Osteoblast (primary cell): Measurements from ENCODE around the gene JPT1. TPM values are rescaled to one million over a fixed set of nuclear protein-coding genes. Genes with fewer than 3 reads are reported as not detected.
A peak's percentile ranks its signal among the peaks of the same experiment; 100 is the strongest.

Source experiments
- DNase-seq: peaks from one replicate; pipeline ENCODE4 v3.0.0; 2011; ENCODE audit warnings: low spot score, mixed read lengths; ENCODE audit not compliant: insufficient read length; ENCODE audit errors: missing footprints
- H2AFZ ChIP-seq: 2 replicates; pipeline ENCODE4 v1.6.0; 2011; ENCODE audit warnings: mild to moderate bottlenecking, low read length
- H3K27ac ChIP-seq: 2 replicates; pipeline ENCODE4 v1.5.1; 2011; ENCODE audit warnings: mild to moderate bottlenecking, low read depth, low read length, moderate library complexity
- H3K27me3 ChIP-seq: 2 replicates; pipeline ENCODE4 v1.6.0; 2012; ENCODE audit warnings: mild to moderate bottlenecking, control low read depth, inconsistent platforms, low read length, moderate library complexity; ENCODE audit not compliant: insufficient read depth
- H3K36me3 ChIP-seq: 2 replicates; pipeline ENCODE4 v1.5.1; 2011; ENCODE audit warnings: mild to moderate bottlenecking, low read length, control low read depth, moderate library complexity; ENCODE audit not compliant: insufficient read depth
- H3K4me1 ChIP-seq: 2 replicates; pipeline ENCODE4 v1.5.1; 2011; ENCODE audit warnings: mild to moderate bottlenecking, low read length, control low read depth, moderate library complexity; ENCODE audit not compliant: insufficient read depth
- H3K4me2 ChIP-seq: 2 replicates; pipeline ENCODE4 v1.6.0; 2011; ENCODE audit warnings: mild to moderate bottlenecking, low read length; ENCODE audit not compliant: insufficient read depth
- H3K4me3 ChIP-seq: fragments of 200-600 bp; sonication (generic); 3 replicates; pipeline ENCODE4 v1.5.1; 2012; ENCODE audit warnings: mild to moderate bottlenecking, low read length, inconsistent platforms; ENCODE audit not compliant: insufficient read depth
- H3K79me2 ChIP-seq: 2 replicates; pipeline ENCODE4 v1.6.0; 2012; ENCODE audit warnings: mild to moderate bottlenecking, low read length, control low read depth, inconsistent platforms; ENCODE audit not compliant: insufficient read depth
- H3K9me3 ChIP-seq: 2 replicates; pipeline ENCODE4 v1.5.1; 2011; ENCODE audit warnings: low read depth, low read length, control low read depth
- H4K20me1 ChIP-seq: 2 replicates; pipeline ENCODE4 v1.6.0; 2012; ENCODE audit warnings: mild to moderate bottlenecking, low read length, control low read depth; ENCODE audit not compliant: insufficient read depth
- CTCF ChIP-seq: IDR thresholded peaks from 2 replicates; pipeline ENCODE4 v1.5.1; 2011; ENCODE audit warnings: mild to moderate bottlenecking, low read depth, low read length, moderate library complexity; ENCODE audit errors: extremely low read depth
- total RNA-seq: library from RNA; depleted of rRNA; stranded (reverse); fragments of >200 nt; gene quantifications from 2 replicates; pipeline ENCODE4 v1.2.3, GENCODE V29; 2012

JPT1 gene
- total RNA-seq, 1 donor, result 60.8 TPM

GRCh38 chr17:75155191-75155601 lies 884 bp upstream of the JPT1 start:
- Histone ChIP-seq H3K4me1 (peaks cover 24% of the 10 kb centered on the region), H3K36me3 (no peaks in the 10 kb centered on the region), H4K20me1 (peaks cover 13% of the 10 kb centered on the region), H3K4me2 (peak overlapping the region; percentile 100), H3K79me2 (peaks cover 41% of the 10 kb centered on the region), H3K27ac (no peak overlapping the region), H2AFZ (no peak overlapping the region), H3K4me3 (no peak overlapping the region), H3K9me3 (no peaks in the 10 kb centered on the region), H3K27me3 (no peaks in the 10 kb centered on the region)
- peak; percentile 60 for DNase-seq
- no peak for TF ChIP-seq CTCF

GRCh38 chr17:75153780-75154194 lies 525 bp downstream of the JPT1 start:
- Histone ChIP-seq H3K4me3 (peak overlapping the region; percentile 96), H3K79me2 (peaks cover 53% of the 10 kb centered on the region), H3K9me3 (no peaks in the 10 kb centered on the region), H3K36me3 (peaks cover 3% of the 10 kb centered on the region), H4K20me1 (peaks cover 17% of the 10 kb centered on the region), H3K4me2 (peak overlapping the region; percentile 100), H3K27ac (peak overlapping the region; percentile 76), H3K4me1 (peaks cover 15% of the 10 kb centered on the region), H2AFZ (peak overlapping the region; percentile 62), H3K27me3 (no peaks in the 10 kb centered on the region)
- peak; percentile 88 for DNase-seq
- TF ChIP-seq CTCF, result no peak

DNA sequence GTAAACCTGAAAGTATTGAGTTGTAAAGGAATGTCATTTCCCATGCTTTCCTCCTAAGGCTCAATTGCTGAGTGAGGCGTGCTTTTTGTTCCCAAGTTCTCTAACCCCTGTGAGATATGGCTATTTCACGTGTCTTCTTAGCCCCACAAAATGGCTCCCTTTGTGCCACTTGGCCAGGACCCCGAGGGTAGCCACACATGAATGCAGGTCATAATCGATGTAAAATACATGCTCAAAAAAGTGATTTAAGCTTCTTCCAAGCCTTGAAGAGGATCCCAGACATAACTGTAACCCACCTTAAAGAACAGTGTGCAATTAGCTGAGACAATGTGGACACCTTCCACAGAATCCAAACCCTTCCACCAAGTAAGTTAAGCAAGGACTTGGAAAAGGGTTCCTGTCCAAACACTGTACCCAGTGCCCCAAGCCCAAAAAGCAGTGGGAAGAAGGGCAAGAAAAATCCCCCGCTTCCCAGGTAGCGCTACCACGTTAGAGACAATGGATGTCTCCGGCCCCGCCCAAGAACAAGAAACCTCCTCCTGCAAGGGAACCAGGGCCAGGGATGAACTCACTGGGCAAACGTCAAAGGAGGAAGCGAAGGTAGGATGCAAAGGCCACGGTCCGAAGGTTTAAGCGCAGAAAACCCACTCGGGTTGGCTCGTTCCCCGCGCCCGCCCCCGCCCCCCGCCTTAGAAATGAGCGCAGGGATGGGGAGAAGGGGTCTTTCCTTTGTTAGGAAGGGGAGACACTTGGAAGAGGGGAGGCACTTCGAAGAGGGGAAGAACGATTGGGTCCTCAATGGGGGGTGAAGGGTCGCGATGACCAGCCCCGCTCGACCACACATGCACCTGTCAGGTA lies 1.2 kb downstream of the JPT1 start:
- H3K9me3 ChIP-seq, result no peaks in the 10 kb centered on the region
- peaks cover 17% of the 10 kb centered on the region for H4K20me1 ChIP-seq
- peak overlapping the region; percentile 96 for H3K4me3 ChIP-seq
- no peaks in the 10 kb centered on the region for H3K27me3 ChIP-seq
- peak; percentile 69 for DNase-seq
- H3K79me2 ChIP-seq, result peaks cover 60% of the 10 kb centered on the region
- H3K4me1 ChIP-seq, result peaks cover 15% of the 10 kb centered on the region
- H3K27ac ChIP-seq, result peak overlapping the region; percentile 76
- TF ChIP-seq CTCF, result no peak
- peak overlapping the region; percentile 100 for H3K4me2 ChIP-seq
- H2AFZ ChIP-seq, result peak overlapping the region; percentile 70
- H3K36me3 ChIP-seq, result peaks cover 9% of the 10 kb centered on the region

- H3K9me3 ChIP-seq, result no peaks in the 10 kb centered on the region
- peak overlapping the region; percentile 70 for H2AFZ ChIP-seq
- H3K4me3 ChIP-seq, result peak overlapping the region; percentile 96
- no peak for TF ChIP-seq CTCF
- H3K27me3 ChIP-seq, result no peaks in the 10 kb centered on the region
- H3K4me2 ChIP-seq, result peak overlapping the region; percentile 100
- peaks cover 17% of the 10 kb centered on the region for H4K20me1 ChIP-seq
- peaks cover 15% of the 10 kb centered on the region for H3K4me1 ChIP-seq
- H3K79me2 ChIP-seq, result peaks cover 66% of the 10 kb centered on the region
- H3K27ac ChIP-seq, result peak overlapping the region; percentile 56
- peaks cover 16% of the 10 kb centered on the region for H3K36me3 ChIP-seq
- DNase-seq, result no peak
These were observed 1.8 kb downstream of the JPT1 start for GRCh38 chr17:75152523-75152921.
